HL-60 (cell line): ENCODE results near the gene ANGPTL2.

Experiments used
- CTCF ChIP-seq: IDR thresholded peaks from one replicate; pipeline ENCODE4 v1.5.1; 2011; ENCODE audit warnings: low read length, control low read depth, inconsistent platforms; ENCODE audit not compliant: insufficient read depth
- POLR2AphosphoS5 ChIP-seq: IDR thresholded peaks from 2 replicates; pipeline ENCODE4 v1.6.1; 2012; ENCODE audit warnings: low read depth

DNA sequence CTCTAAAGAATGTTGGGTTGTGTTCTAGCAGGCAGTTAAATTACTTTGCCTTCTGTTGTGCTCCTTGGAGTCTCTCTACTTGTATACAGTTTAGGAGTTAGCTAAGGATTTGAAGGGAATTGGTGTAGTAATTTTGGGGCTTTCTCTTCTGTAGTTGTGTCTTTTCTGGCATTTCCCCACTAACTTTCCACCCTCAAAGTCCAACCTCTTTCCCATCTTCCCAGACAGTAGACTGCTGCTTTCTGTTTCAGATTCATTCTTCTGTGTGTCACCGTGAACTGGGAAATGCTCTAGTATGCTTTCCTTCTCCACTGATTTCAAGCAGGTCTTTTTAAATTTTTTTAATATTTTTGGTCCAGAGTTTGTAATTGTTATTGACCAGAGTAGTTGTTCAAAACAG is 4.5 kb upstream of the ANGPTL2 start:
- TF ChIP-seq CTCF (no peak), POLR2AphosphoS5 (no peak)
